HK-2 (cell line): Measurements from ENCODE around the gene EIF3J.
"Not testable (repeated sequence)": the region's sequence is repeated elsewhere in the genome, so short reads cannot be mapped to it uniquely, and the experiment has no call there.

Source experiments
- DNase-seq: peaks from one replicate; pipeline ENCODE4 v3.0.0-alpha.2; 2018; ENCODE audit not compliant: unreplicated experiment

Gene EIF3J

GRCh38 chr15:44541282-44541958 lies 4.5 kb downstream of the EIF3J start:
- DNase-seq: no peak

GRCh38 chr15:44542596-44542995 lies 5.6 kb downstream of the EIF3J start:
- DNase-seq: no peak

- DNase-seq: not testable (repeated sequence)
These were observed 7.8 kb downstream of the EIF3J start for GRCh38 chr15:44544745-44545144.

GRCh38 chr15:44545913-44546802 lies 9.2 kb downstream of the EIF3J start:
- no peak for DNase-seq

GRCh38 chr15:44549152-44549551 lies 12.2 kb downstream of the EIF3J start:
- not testable (repeated sequence) for DNase-seq

GRCh38 chr15:44550256-44550655 lies 13.3 kb downstream of the EIF3J start:
- DNase-seq: no peak

GRCh38 chr15:44550734-44551133 lies 13.8 kb downstream of the EIF3J start:
- no peak for DNase-seq

- no peak for DNase-seq
These were observed 18.2 kb downstream of the EIF3J start for GRCh38 chr15:44554934-44555723.

- not testable (repeated sequence) for DNase-seq
These were observed 24.0 kb downstream of the EIF3J start for GRCh38 chr15:44560926-44561325.

- DNase-seq: no peak
These were observed 28.6 kb downstream of the EIF3J start for GRCh38 chr15:44565387-44566154.

- no peak for DNase-seq
These were observed 29.2 kb downstream of the EIF3J start for GRCh38 chr15:44566155-44566540.

- no peak for DNase-seq
These were observed 31.4 kb downstream of the EIF3J start for GRCh38 chr15:44568338-44568737.

- DNase-seq: no peak
These were observed 32.4 kb downstream of the EIF3J start for GRCh38 chr15:44569316-44569715.

GRCh38 chr15:44570361-44570760 lies 33.4 kb downstream of the EIF3J start:
- DNase-seq: no peak

- DNase-seq: no peak
These were observed 36.4 kb downstream of the EIF3J start for GRCh38 chr15:44573386-44573785.

- no peak for DNase-seq
These were observed 37.8 kb downstream of the EIF3J start for GRCh38 chr15:44574734-44575133.

- DNase-seq: no peak
These were observed 43.2 kb downstream of the EIF3J start for GRCh38 chr15:44580105-44580504.

GRCh38 chr15:44584162-44584749 lies 47.3 kb downstream of the EIF3J start:
- no peak for DNase-seq

GRCh38 chr15:44585633-44586032 lies 48.7 kb downstream of the EIF3J start:
- no peak for DNase-seq

GRCh38 chr15:44588541-44588940 lies 51.6 kb downstream of the EIF3J start:
- no peak for DNase-seq

GRCh38 chr15:44591326-44591725 lies 54.4 kb downstream of the EIF3J start:
- no peak for DNase-seq
